ENCODE measurements around the gene SPEM2. TPM values are rescaled to one million over a fixed set of nuclear protein-coding genes. Genes with fewer than 3 reads are reported as not detected.
A peak's percentile ranks its signal among the peaks of the same experiment; 100 is the strongest.

SPEM2 gene
- total and polyA plus RNA-seq, 7 donors, result 0.03 TPM; not detected in 6

DNA sequence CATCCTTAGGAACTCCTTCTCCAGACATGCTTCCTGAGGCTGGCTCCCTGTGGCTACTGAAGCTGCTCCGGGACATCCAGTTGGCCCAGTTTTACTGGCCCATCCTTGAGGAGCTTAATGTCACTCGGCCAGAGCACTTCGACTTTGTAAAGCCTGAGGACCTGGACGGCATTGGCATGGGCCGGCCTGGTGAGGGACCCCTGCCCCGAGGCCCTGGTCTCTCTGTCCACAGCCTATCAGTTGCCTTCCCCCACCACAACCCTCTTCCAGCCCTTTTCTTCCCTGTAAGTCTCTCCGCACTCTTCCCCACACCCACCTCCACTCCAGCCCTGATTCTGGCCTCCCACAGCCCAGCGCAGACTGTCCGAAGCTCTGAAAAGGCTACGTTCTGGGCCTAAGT is 42.5 kb upstream of the SPEM2 start:
- Histone ChIP-seq H3K27me3 (ENCODE audit: insufficient read depth in 3 of 3, low read length in 2 of 3) (peaks cover 0 to 2% (median 0%) of the 10 kb centered on the region in 3 donors), H3K27ac (no peak overlapping the region), H3K4me3 (no peak overlapping the region), H3K9me3 (no peaks in the 10 kb centered on the region), H3K4me1 (peaks cover 24% of the 10 kb centered on the region), H3K36me3 (ENCODE audit: insufficient read depth in 1 of 2, low read depth in 1 of 2) (peaks cover 0 to 17% of the 10 kb centered on the region in 2 donors)
- ATAC-seq, result no peak
- TF ChIP-seq, protein P1, sequence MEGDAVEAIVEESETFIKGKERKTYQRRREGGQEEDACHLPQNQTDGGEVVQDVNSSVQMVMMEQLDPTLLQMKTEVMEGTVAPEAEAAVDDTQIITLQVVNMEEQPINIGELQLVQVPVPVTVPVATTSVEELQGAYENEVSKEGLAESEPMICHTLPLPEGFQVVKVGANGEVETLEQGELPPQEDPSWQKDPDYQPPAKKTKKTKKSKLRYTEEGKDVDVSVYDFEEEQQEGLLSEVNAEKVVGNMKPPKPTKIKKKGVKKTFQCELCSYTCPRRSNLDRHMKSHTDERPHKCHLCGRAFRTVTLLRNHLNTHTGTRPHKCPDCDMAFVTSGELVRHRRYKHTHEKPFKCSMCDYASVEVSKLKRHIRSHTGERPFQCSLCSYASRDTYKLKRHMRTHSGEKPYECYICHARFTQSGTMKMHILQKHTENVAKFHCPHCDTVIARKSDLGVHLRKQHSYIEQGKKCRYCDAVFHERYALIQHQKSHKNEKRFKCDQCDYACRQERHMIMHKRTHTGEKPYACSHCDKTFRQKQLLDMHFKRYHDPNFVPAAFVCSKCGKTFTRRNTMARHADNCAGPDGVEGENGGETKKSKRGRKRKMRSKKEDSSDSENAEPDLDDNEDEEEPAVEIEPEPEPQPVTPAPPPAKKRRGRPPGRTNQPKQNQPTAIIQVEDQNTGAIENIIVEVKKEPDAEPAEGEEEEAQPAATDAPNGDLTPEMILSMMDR (IDR thresholded peaks at IDR 0.05), result no peak
- DNase-seq, result no peak
- 82 to 87% (median 87%) methylated on average over 10 of the region's 10 CpGs for WGBS, 3 donors
- intact Hi-C loops (cut with DNase I), result no loop called here

DNA sequence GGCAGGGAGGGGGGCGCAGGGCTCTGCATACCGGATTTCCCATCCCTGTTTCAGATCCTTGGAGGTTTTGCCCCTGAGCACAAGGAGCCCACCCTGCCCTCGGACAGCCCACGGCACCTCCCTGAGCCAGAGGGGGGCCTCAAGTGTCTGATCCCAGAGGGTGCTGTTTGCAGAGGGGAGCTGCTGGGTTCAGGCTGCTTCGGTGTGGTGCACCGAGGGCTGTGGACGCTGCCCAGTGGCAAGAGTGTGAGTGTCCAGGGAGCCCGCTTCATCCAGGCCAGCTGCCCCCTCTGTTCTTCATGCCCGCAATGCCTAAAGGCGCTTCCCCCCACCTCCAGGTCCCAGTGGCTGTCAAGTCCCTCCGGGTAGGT is 42.1 kb upstream of the SPEM2 start:
- ATAC-seq (no peak), DNase-seq (no peak)
- Histone ChIP-seq H3K4me3 (peak overlapping the region; percentile 52), H3K4me1 (peaks cover 24% of the 10 kb centered on the region), H3K27me3 (ENCODE audit: insufficient read depth in 3 of 3, low read length in 2 of 3) (peaks cover 0 to 2% (median 0%) of the 10 kb centered on the region in 3 donors), H3K36me3 (ENCODE audit: insufficient read depth in 1 of 2, low read depth in 1 of 2) (peaks cover 0 to 22% of the 10 kb centered on the region in 2 donors), H3K27ac (no peak overlapping the region), H3K9me3 (no peaks in the 10 kb centered on the region)
- WGBS, 3 donors, result 74 to 76% (median 74%) methylated on average over 11 of the region's 11 CpGs
- intact Hi-C loops (cut with DNase I), result no loop called here
- TF ChIP-seq, protein P1 (IDR thresholded peaks at IDR 0.05), result no peak

DNA sequence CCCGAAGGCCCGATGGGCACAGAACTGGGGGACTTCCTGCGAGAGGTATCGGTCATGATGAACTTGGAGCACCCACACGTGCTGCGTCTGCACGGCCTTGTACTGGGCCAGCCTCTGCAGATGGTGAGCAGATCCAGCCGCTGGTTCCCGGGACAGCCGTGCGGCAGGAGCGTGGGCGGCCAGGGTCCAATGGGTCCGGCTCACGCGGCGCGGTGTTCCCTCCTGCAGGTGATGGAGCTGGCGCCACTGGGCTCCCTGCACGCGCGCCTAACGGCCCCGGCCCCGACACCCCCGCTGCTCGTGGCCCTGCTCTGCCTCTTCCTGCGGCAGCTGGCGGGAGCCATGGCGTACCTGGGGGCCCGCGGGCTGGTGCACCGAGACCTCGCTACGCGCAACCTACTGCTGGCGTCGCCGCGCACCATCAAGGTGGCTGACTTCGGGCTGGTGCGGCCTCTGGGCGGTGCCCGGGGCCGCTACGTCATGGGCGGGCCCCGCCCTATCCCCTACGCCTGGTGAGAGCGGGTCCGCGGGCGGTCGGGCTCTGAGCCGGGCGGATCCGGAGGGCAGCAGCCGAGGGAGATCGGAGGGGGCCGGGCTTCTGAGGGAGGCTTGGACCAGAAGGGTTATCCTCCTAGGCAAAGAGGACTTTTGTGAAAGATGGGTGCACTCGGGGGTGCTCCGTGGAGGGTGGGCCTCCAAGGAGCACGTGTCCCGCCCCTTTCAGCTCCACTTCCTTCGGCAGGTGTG is 41.5 kb upstream of the SPEM2 start:
- TF ChIP-seq, protein P1 (IDR thresholded peaks at IDR 0.05), result no peak
- Histone ChIP-seq H3K27me3 (ENCODE audit: insufficient read depth in 3 of 3, low read length in 2 of 3) (peaks cover 0 to 2% (median 0%) of the 10 kb centered on the region in 3 donors), H3K36me3 (ENCODE audit: insufficient read depth in 1 of 2, low read depth in 1 of 2) (peaks cover 0 to 27% of the 10 kb centered on the region in 2 donors), H3K27ac (no peak overlapping the region), H3K4me1 (peaks cover 24% of the 10 kb centered on the region), H3K9me3 (no peaks in the 10 kb centered on the region), H3K4me3 (peak overlapping the region; percentile 52)
- 9 to 36% (median 17%) methylated on average over 60 to 65 of the region's 65 CpGs for WGBS, 3 donors
- ATAC-seq, result peak in 3 of 4 donors; percentile 35 to 60 (median 39)
- DNase-seq, result peak; percentile 52 to 60
- intact Hi-C loops (cut with DNase I), result no loop called here

DNA sequence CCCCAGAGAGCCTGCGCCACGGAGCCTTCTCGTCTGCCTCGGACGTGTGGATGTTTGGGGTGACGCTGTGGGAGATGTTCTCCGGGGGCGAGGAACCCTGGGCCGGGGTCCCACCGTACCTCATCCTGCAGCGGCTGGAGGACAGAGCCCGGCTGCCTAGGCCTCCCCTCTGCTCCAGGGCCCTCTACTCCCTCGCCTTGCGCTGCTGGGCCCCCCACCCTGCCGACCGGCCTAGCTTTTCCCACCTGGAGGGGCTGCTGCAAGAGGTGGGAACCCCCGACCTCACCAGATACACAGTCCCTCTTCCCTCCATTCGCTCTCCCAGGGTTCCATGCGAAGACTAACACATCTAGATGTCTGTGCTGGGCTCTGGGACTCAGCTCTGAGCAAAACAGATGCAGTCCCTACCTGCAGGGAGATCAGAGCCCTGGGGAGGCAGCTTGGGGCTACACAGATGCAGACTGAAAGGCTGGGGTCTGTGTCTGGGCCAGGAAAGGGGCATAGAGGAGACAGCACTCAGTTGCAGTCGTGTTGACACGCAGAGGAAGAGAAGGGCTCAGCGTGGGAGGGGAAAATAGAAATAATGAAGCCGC is 40.8 kb upstream of the SPEM2 start:
- TF ChIP-seq, protein P1 (IDR thresholded peaks at IDR 0.05), result no peak
- Histone ChIP-seq H3K9me3 (no peaks in the 10 kb centered on the region), H3K27me3 (ENCODE audit: insufficient read depth in 3 of 3, low read length in 2 of 3) (peaks cover 0 to 2% (median 0%) of the 10 kb centered on the region in 3 donors), H3K4me3 (peak overlapping the region; percentile 52), H3K27ac (no peak overlapping the region), H3K4me1 (peaks cover 24% of the 10 kb centered on the region), H3K36me3 (ENCODE audit: insufficient read depth in 1 of 2, low read depth in 1 of 2) (peaks cover 0 to 34% of the 10 kb centered on the region in 2 donors)
- intact Hi-C loops (cut with DNase I), result no loop called here
- DNase-seq (no peak), ATAC-seq (peak in 1 of 4 donors; percentile 6)
- 52 to 62% (median 53%) methylated on average over 21 to 23 of the region's 23 CpGs for WGBS, 3 donors
